ENCODE measurements around the gene LIM2. TPM values are rescaled to one million over a fixed set of nuclear protein-coding genes. Genes with fewer than 3 reads are reported as not detected.
A peak's percentile ranks its signal among the peaks of the same experiment; 100 is the strongest.

Gene LIM2
- polyA plus RNA-seq, 2 of the 4 experiments (the other 2 are of a cell fraction): not detected

- TF ChIP-seq, protein P1, sequence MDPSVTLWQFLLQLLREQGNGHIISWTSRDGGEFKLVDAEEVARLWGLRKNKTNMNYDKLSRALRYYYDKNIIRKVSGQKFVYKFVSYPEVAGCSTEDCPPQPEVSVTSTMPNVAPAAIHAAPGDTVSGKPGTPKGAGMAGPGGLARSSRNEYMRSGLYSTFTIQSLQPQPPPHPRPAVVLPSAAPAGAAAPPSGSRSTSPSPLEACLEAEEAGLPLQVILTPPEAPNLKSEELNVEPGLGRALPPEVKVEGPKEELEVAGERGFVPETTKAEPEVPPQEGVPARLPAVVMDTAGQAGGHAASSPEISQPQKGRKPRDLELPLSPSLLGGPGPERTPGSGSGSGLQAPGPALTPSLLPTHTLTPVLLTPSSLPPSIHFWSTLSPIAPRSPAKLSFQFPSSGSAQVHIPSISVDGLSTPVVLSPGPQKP (IDR thresholded peaks at IDR 0.05; ENCODE audit: low read depth, low read length): no peak
- no peak for TF ChIP-seq PBX3 (IDR thresholded peaks at IDR 0.05)
These were observed 8.4 kb upstream of the LIM2 start (continued) for GRCh38 chr19:51396175-51396574.

- ATAC-seq: peak; percentile 97 to 98
- TF ChIP-seq, protein P2, sequence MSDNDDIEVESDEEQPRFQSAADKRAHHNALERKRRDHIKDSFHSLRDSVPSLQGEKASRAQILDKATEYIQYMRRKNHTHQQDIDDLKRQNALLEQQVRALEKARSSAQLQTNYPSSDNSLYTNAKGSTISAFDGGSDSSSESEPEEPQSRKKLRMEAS (IDR thresholded peaks at IDR 0.05): peak; percentile 96
- TF ChIP-seq REST (IDR thresholded peaks at IDR 0.05) (peak; percentile 43; the same call in 1 of the 2 replicates), CBX8 (IDR thresholded peaks at IDR 0.05) (no peak), PBX3 (IDR thresholded peaks at IDR 0.05) (peak; percentile 88), KDM5A (IDR thresholded peaks at IDR 0.05) (peak; percentile 96), PHF8 (IDR thresholded peaks at IDR 0.05; ENCODE audit: borderline replicate concordance, low read depth) (peak; percentile 24; the same call in 1 of the 2 replicates), EHMT2 (IDR thresholded peaks at IDR 0.05; ENCODE audit: low read depth) (no peak), HDAC2 (IDR thresholded peaks at IDR 0.05) (peak; percentile 94), EHF (CRISPR knock-in tag; IDR thresholded peaks at IDR 0.05) (no peak), CHD2 (IDR thresholded peaks at IDR 0.05; ENCODE audit: low read length, partially characterized antibody) (peak; percentile 43), HOXB13 (CRISPR knock-in tag; IDR thresholded peaks at IDR 0.05; ENCODE audit: low read depth) (no peak), RFX5 (IDR thresholded peaks at IDR 0.05) (peak; percentile 55; the same call in 1 of the 2 replicates), NFE2L2 (conservative IDR thresholded peaks at IDR 0.05; ENCODE audit: low read length) (no peak), RAD21 (conservative IDR thresholded peaks at IDR 0.05 in 1 of 2, IDR thresholded peaks at IDR 0.05 in 1 of 2) (peak in 1 of 2 experiments; percentile 4; a peak in 1 of 5 replicates), POLR2A (IDR thresholded peaks at IDR 0.05; ENCODE audit: low read length) (peak; percentile 59), JUN (IDR thresholded peaks at IDR 0.05) (peak in 1 of 2 experiments; percentile 58; a peak in 1 of 5 replicates), FOXS1 (CRISPR knock-in tag; IDR thresholded peaks at IDR 0.05) (no peak), MAFK (IDR thresholded peaks at IDR 0.05; ENCODE audit: partially characterized antibody) (peak; percentile 77)
- TF ChIP-seq, protein P3, sequence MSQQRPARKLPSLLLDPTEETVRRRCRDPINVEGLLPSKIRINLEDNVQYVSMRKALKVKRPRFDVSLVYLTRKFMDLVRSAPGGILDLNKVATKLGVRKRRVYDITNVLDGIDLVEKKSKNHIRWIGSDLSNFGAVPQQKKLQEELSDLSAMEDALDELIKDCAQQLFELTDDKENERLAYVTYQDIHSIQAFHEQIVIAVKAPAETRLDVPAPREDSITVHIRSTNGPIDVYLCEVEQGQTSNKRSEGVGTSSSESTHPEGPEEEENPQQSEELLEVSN (IDR thresholded peaks at IDR 0.05; ENCODE audit: borderline replicate concordance, low read depth): peak; percentile 98
- TF ChIP-seq, protein P4, sequence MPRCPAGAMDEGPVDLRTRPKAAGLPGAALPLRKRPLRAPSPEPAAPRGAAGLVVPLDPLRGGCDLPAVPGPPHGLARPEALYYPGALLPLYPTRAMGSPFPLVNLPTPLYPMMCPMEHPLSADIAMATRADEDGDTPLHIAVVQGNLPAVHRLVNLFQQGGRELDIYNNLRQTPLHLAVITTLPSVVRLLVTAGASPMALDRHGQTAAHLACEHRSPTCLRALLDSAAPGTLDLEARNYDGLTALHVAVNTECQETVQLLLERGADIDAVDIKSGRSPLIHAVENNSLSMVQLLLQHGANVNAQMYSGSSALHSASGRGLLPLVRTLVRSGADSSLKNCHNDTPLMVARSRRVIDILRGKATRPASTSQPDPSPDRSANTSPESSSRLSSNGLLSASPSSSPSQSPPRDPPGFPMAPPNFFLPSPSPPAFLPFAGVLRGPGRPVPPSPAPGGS (IDR thresholded peaks at IDR 0.05): no peak
- peak overlapping the region; percentile 76 to 88 for H3K27ac ChIP-seq
- 3% methylated on average over 45 of the region's 45 CpGs for WGBS (ENCODE audit: missing lambda C conversion rate)
- H3K4me2 ChIP-seq: peak overlapping the region; percentile 87
- H3K4me1 ChIP-seq: peaks cover 10% of the 10 kb centered on the region
- ChIA-PET POLR2A (interaction anchor here (1.1 to 2.4 kb wide), 3 partner anchors 26 to 55 kb away, joined by 3 to 19 read pairs (median 13); no protein-coding TSS in a partner anchor), CTCF (interaction anchor here (0.6 to 1.6 kb wide), 8 partner anchors 14 to 384 kb away, joined by 3 to 8 read pairs (median 4); partner anchors contain the start of gene ZNF175)
- peak; percentile 99 to 100 for DNase-seq (ENCODE audit: low read depth in 1 of 2, low spot score in 1 of 2)
- peak overlapping the region; percentile 55 for H3K4me3 ChIP-seq
- no peaks in the 10 kb centered on the region for H3K9me3 ChIP-seq
- peak; percentile 95 for FAIRE-seq
These were observed 6.5 kb upstream of the LIM2 start for GRCh38 chr19:51394050-51394836.

Data from A549 (cell line).